GM18505 (cell line): ENCODE measurements around the gene FCRLB.
A peak's percentile ranks its signal among the peaks of the same experiment; 100 is the strongest.
"Not testable (repeated sequence)": the region's sequence is repeated elsewhere in the genome, so short reads cannot be mapped to it uniquely, and the experiment has no call there.

Experiments used
- ATAC-seq: cut with Tn5 transposase; IDR thresholded peaks from one replicate; pipeline ENCODE4 v1.9.1; 2021; ENCODE audit not compliant: unreplicated experiment
- POLR2A ChIP-seq: IDR thresholded peaks from 4 replicates; pipeline ENCODE4 v1.6.1; 2011; ENCODE audit warnings: borderline replicate concordance; ENCODE audit not compliant: insufficient read depth, insufficient read length; ENCODE audit errors: extremely low read depth

FCRLB gene

GRCh38 chr1:161743231-161743630 lies 21.9 kb downstream of the FCRLB start:
- no peak for ATAC-seq
- TF ChIP-seq POLR2A: no peak

- TF ChIP-seq POLR2A: no peak
- no peak for ATAC-seq
These were observed 26.5 kb downstream of the FCRLB start for GRCh38 chr1:161747801-161748200.

- TF ChIP-seq POLR2A: peak; percentile 91
- peak; percentile 93 for ATAC-seq
These were observed 28.4 kb downstream of the FCRLB start, which contains the start of gene DUSP12 for GRCh38 chr1:161749509-161750407. Gene DUSP12 (plus strand): TSS chr1:161749786. CDS start chr1:161749802, 16 bp downstream.

- no peak for TF ChIP-seq POLR2A
- ATAC-seq: no peak
These were observed 42.3 kb downstream of the FCRLB start for GRCh38 chr1:161763522-161764098.

- TF ChIP-seq POLR2A: peak; percentile 73
- peak; percentile 55 for ATAC-seq
These were observed 45.0 kb downstream of the FCRLB start, which contains the start of gene ATF6 for GRCh38 chr1:161766102-161766981. Gene ATF6 (plus strand): TSS chr1:161766320. CDS start chr1:161766361, 41 bp downstream.

- ATAC-seq: no peak
- no peak for TF ChIP-seq POLR2A
These were observed 47.1 kb downstream of the FCRLB start for GRCh38 chr1:161768461-161768860.

GRCh38 chr1:161768986-161769672 lies 47.8 kb downstream of the FCRLB start:
- no peak for ATAC-seq
- TF ChIP-seq POLR2A: no peak

- not testable (repeated sequence) for ATAC-seq
These were observed 48.3 kb downstream of the FCRLB start for GRCh38 chr1:161769673-161770045.

GRCh38 chr1:161770250-161770649 lies 48.9 kb downstream of the FCRLB start:
- no peak for ATAC-seq
- TF ChIP-seq POLR2A: no peak

GRCh38 chr1:161771161-161771560 lies 49.8 kb downstream of the FCRLB start:
- TF ChIP-seq POLR2A: no peak
- ATAC-seq: no peak

- ATAC-seq: no peak
- TF ChIP-seq POLR2A: no peak
These were observed 50.6 kb downstream of the FCRLB start for GRCh38 chr1:161771973-161772372.

- ATAC-seq: no peak
- TF ChIP-seq POLR2A: no peak
These were observed 51.1 kb downstream of the FCRLB start for GRCh38 chr1:161772397-161772796.

- no peak for ATAC-seq
These were observed 52.4 kb downstream of the FCRLB start for GRCh38 chr1:161773791-161774190.

GRCh38 chr1:161777261-161777660 lies 55.9 kb downstream of the FCRLB start:
- TF ChIP-seq POLR2A: no peak
- ATAC-seq: no peak

More at GRCh38 chr1:161773791-161774190, 52.4 kb downstream of the FCRLB start:
- TF ChIP-seq POLR2A: no peak
